ENCODE results near the gene FAM20C.
"Not testable (repeated sequence)": the region's sequence is repeated elsewhere in the genome, so short reads cannot be mapped to it uniquely, and the experiment has no call there.

The FAM20C gene

GRCh38 chr7:291373-292092, 99.2 kb downstream of the FAM20C start:
- DNase-seq (ENCODE audit: low spot score), result no peak

GRCh38 chr7:292226-292625, 99.9 kb downstream of the FAM20C start:
- no peak for DNase-seq (ENCODE audit: low spot score)

- no peak for DNase-seq (ENCODE audit: low spot score)
Measured at GRCh38 chr7:292826-293225, 100.5 kb downstream of the FAM20C start.

- DNase-seq (ENCODE audit: low spot score), result no peak
Measured at GRCh38 chr7:293681-294439, 101.5 kb downstream of the FAM20C start.

GRCh38 chr7:294440-295154, 102.2 kb downstream of the FAM20C start:
- DNase-seq (ENCODE audit: low spot score), result no peak

GRCh38 chr7:295155-296154, 103.1 kb downstream of the FAM20C start:
- no peak for DNase-seq (ENCODE audit: low spot score)

DNA sequence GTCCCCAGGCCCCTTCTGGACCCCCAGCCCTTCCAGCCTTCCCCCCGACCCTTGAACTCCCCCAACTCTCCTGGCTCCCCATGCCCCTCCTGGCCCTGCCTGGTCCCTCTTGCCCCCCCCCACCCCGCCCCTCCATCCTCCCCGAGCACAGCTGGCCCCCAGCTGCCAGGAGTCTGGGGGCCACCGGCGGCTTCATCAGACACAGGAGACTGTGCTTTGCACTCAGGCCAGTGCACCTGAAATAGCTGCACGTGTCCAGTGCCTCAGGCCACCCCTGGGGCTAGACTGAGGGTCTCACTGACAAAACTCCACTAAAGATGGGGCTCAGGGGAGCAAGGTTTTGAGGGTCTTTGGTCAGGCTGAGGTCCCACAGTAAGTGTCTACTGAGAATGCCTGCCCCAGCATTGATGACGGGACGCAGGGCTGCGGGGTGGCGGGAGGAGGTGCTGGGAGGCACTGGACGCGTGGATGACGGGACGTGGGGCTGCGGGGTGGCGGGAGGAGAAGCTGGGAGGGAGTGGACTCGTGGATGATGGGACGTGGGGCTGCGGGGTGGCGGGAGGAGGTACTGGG, 104.1 kb downstream of the FAM20C start:
- no peak for DNase-seq (ENCODE audit: low spot score)

- not testable (repeated sequence) for DNase-seq (ENCODE audit: low spot score)
Measured at GRCh38 chr7:297141-297540, 104.8 kb downstream of the FAM20C start.

- DNase-seq (ENCODE audit: low spot score), result no peak
Measured at GRCh38 chr7:297611-298374, 105.4 kb downstream of the FAM20C start.

- DNase-seq (ENCODE audit: low spot score), result no peak
Measured at GRCh38 chr7:298375-298702, 106.0 kb downstream of the FAM20C start.

- DNase-seq (ENCODE audit: low spot score), result no peak
Measured at GRCh38 chr7:298743-299142, 106.4 kb downstream of the FAM20C start.

GRCh38 chr7:299169-299568, 106.8 kb downstream of the FAM20C start:
- DNase-seq (ENCODE audit: low spot score), result no peak

- DNase-seq (ENCODE audit: low spot score), result no peak
Measured at GRCh38 chr7:299628-300027, 107.3 kb downstream of the FAM20C start.

DNA sequence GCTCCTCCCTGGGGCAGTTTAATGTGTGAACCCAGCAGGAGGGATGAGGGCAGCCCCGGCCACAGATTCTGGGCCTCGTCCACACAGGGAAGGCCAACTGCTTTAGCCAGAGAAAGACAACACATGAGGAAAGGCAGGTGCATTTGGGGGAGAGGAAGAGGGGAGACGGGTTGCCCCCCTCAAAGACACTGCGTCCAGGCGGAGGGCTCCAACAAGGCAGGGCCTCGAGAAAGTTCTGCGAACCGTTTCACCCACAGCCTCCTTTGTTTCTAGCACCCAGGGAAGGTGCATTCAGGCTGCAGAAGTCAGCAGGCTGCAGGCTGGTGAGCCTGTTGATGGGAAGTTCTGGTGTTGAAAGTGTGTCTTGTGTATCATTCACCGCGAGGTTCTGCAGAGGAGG, 107.7 kb downstream of the FAM20C start:
- no peak for DNase-seq (ENCODE audit: low spot score)

DNA sequence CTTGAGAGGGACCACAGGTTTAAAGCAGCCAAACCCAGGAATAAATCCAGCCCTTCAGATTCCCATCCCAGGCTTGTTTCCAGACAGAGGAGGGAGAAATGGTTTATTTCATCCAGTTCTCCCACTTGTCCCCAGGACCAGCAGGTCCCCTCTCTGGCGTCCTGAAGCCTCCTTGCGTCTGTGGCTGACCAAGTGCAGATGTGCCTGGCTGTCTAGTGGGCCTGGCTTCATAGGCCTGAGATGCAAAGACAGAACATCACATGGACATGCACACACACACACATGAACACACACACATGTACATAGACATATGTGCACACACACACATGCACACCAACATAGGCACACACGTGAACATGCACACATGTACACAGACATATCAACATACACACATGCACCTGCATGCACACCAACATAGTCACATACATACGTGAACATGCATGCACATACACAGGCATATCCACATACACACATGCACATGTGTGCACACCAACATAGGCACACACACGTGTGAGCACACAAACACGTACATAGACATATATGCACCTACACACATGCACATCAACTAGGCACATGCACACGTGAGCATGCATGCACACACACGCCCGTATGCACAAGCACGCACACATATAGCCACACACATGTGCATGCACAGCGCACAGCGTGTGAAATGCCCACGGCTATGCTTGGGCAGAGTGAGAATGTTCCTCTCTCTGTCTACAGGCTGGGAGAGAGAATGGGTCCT, 108.3 kb downstream of the FAM20C start:
- DNase-seq (ENCODE audit: low spot score), result no peak

- DNase-seq (ENCODE audit: low spot score), result no peak
Measured at GRCh38 chr7:301291-302053, 109.1 kb downstream of the FAM20C start.

- DNase-seq (ENCODE audit: low spot score), result no peak
Measured at GRCh38 chr7:302054-302992, 110.0 kb downstream of the FAM20C start.

DNA sequence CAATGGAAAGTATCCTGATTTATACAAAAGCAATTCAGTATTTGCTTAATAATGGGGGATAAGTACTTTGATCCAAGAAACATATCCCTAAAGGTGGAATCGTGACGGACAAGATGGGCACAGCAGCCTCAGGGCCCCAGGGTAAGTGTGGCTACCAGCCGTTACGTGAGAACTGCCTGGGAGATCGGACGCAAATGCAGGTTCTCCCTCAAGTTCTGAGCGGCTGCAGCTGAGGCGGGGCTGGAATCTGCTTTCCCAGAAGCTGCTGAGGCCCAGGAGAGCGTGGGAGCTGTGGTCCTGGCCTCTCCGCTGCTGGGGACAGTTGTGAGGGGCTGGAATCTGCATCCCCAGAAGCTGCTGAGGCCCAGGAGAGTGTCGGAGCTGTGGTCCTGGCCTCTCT, 111.1 kb downstream of the FAM20C start:
- no peak for DNase-seq (ENCODE audit: low spot score)
